Body of pancreas (tissue), 4 donors: ENCODE measurements around the gene DAPK1.

ENCODE experiments used
- POLR2A ChIP-seq, 3 donors: fragments of 450-650 bp; IDR thresholded peaks; one replicate each; pipeline ENCODE4 v1.6.1; 2016; ENCODE audit warnings: antibody characterized with exemption in 3 of 3, mild to moderate bottlenecking in 2 of 3
- TF ChIP-seq, protein P1 (sequence below), 7 experiments: fragments of 450-650 bp in 4 of 7; fragments of 200-600 bp in 3 of 7; sonication (generic) in 3 of 7; IDR thresholded peaks; one replicate each; pipeline ENCODE4 v1.5.1; 2016 to 2019; ENCODE audit warnings: antibody characterized with exemption in 7 of 7

DNA sequence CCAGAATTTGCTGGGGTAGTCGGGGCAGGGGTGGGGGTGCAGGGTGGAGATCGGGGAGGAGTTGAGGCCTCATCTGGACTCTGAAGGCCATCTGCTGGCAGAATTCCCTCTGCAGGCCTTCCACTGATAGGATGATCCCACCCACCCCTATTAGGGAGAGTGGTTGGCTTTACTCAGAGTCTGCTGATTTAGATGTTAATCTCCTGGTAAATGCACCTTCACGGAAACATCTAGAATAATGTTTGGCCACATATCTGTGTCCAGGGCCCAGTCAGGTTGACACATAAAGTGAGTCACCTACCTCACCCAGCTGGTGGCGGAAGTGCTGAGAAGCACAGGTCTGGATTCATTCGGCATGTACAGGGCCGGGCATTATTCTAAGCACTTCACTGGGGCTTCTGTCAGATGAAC, 50.0 kb downstream of the DAPK1 start:
- TF ChIP-seq, protein P1, sequence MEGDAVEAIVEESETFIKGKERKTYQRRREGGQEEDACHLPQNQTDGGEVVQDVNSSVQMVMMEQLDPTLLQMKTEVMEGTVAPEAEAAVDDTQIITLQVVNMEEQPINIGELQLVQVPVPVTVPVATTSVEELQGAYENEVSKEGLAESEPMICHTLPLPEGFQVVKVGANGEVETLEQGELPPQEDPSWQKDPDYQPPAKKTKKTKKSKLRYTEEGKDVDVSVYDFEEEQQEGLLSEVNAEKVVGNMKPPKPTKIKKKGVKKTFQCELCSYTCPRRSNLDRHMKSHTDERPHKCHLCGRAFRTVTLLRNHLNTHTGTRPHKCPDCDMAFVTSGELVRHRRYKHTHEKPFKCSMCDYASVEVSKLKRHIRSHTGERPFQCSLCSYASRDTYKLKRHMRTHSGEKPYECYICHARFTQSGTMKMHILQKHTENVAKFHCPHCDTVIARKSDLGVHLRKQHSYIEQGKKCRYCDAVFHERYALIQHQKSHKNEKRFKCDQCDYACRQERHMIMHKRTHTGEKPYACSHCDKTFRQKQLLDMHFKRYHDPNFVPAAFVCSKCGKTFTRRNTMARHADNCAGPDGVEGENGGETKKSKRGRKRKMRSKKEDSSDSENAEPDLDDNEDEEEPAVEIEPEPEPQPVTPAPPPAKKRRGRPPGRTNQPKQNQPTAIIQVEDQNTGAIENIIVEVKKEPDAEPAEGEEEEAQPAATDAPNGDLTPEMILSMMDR (IDR thresholded peaks at IDR 0.05), result no peak
- TF ChIP-seq POLR2A (IDR thresholded peaks at IDR 0.05), result no peak
